ENCODE data around the gene LALBA. TPM values are rescaled to one million over a fixed set of nuclear protein-coding genes. Genes with fewer than 3 reads are reported as not detected.

Gene LALBA
- total and polyA plus RNA-seq, 2 of the 8 experiments (the other 6 are each of a cell fraction or from before 2014, with no cell fraction given) = not detected

DNA sequence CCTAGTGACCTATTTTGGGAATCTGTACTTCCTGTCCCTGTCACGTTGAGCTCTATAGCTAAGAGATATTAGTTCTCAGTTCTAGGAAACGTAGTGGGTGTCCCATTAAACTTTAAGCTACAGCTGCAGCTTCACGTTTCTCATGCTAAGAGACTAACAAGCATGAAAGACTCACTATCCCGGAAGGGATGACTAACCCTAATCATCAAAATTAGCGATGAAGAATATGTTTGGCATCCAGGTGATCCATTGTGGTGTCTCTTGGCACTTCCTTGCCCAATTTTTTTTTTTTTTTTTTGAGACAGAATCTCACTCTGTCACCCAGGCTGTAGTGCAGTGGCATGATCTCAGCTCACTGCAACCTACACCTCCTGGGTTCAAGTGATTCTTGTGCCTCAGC, 11.0 kb upstream of the LALBA start (continued):
- no peak for TF ChIP-seq RXRA (IDR thresholded peaks at IDR 0.05; ENCODE audit: insufficient read depth, low read depth, low read length)
- no peak for TF ChIP-seq MAFK (IDR thresholded peaks at IDR 0.05; ENCODE audit: low read depth, low read length)
- TF ChIP-seq SIRT6 (IDR thresholded peaks at IDR 0.05; ENCODE audit: low read length) = no peak

Data from H1 (cell line).